GM19397 (cell line): ENCODE data around the gene EEIG2.
"Not testable (repeated sequence)": the region's sequence is repeated elsewhere in the genome, so short reads cannot be mapped to it uniquely, and the experiment has no call there.

ENCODE experiments used
- ATAC-seq: cut with Tn5 transposase; IDR thresholded peaks from one replicate; pipeline ENCODE4 v1.9.1; 2021; ENCODE audit warnings: mild to moderate bottlenecking, moderate library complexity; ENCODE audit not compliant: unreplicated experiment

The EEIG2 gene

DNA sequence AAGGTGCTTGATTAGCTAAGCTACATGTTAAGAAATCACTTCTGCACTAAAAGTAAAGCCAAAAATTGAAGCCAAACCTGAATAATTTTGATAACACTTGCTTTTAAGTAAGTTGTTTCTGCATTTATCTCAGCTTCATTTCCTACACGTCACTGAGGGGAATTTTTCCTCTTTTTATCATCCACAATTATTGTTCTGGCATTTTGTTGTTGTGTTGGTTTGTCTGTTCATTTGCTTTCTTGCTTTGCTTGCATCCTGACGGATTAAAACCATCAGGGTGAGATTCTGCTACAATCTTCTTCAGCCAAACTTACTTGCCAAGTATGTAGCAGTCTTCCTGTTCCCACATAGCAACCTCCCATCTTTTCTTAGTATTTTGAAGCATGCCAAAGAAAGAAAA lies 18.0 kb upstream of the EEIG2 start:
- no peak for ATAC-seq

DNA sequence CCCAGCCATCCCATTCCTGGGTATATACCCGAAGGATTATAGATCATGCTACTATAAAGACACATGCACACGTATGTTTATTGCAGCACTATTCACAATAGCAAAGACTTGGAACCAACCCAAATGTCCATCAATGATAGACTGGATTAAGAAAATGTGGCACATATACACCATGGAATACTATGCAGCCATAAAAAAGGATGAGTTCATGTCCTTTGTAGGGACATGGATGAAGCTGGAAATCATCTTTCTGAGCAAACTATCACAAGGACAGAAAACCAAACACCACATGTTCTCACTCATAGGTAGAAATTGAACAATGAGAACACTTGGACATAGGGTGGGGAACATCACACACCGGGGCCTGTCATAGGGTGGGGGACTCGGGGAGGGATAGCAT lies 12.4 kb upstream of the EEIG2 start:
- not testable (repeated sequence) for ATAC-seq

DNA sequence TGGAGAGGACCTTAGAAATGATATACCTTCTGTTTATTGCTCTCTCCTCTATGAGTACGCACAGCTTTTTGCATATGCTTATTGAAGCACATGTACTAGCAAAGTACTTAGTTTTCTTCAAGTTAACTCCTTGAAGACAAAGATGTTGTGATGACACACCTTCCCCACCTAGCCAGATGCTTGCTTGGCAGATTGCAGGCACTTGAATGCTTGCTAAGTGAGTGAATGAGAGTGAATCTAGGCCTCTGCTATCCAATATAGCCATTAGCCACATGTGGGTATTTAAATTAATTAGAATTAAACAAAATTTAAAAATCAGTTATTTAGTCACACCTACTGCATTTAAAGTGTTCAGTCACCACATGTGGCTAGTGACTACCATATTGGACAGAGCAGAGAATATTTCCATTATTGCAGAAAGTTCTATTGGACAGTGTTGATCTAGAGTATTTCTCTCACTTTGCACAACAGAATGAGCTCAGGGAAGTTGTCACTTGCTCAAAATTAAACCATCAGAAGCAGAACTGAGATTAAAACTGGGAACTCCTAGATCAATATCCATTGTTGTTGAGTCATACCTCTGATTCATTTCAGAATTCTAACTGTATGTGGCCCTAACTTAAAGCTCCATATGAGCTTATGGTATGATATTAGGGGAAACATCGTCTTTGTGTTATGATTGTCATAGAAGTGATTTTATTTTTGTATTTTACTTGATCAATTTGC lies 8.6 kb upstream of the EEIG2 start:
- ATAC-seq, result peak; percentile 84

DNA sequence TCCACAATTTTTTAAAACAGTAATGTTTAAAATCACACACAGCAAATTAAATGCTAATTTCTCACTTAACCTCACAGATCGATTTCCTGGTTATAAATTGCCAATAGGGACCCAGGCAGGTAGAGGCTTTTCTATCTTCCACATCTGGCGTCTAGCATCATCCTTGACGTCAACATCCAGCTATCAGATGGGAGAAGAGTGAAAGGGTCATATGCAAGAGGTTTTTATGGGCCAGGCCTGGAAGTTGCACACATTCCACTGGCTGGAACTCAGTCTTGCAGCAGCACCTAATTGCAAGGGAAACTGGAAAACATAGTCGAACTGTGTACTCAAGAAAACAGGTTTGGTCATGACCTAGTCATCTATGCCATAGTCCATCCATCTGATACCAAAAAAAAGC lies 6.0 kb upstream of the EEIG2 start:
- ATAC-seq, result no peak

DNA sequence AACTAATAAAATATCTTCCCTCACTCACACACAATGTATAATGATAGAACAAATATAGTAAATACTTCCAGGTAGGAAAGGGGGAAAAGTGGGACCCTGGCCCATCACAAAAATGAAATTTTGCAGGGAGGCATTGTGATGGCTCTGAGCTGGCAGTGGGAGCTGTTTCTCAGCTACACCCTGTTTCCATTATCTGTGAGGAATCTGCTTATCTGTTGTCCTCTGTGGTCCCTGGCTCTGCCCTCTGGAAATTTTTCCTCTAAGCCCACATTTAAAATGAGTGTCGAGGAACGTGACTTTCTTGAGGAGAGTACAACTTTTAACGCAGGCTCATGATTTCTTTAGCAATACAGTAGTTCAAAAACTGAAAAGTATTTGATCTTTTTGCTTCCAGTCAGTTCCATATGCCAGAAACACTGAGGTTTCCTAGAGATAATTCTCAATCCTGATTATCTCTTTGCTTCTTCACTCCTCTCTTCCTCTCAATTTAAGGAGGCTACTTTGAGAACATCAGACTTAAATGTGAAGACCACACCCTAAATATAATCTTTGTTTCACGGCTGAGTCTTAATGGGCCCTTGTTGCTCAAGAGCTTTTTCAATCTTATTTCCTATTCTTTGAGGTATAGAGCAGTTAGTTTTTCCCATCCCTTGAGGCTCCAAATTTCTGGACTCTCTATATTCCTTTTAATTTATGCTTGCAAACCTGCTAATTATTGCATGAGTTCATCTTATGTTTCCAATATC lies 5.0 kb upstream of the EEIG2 start:
- ATAC-seq, result no peak

DNA sequence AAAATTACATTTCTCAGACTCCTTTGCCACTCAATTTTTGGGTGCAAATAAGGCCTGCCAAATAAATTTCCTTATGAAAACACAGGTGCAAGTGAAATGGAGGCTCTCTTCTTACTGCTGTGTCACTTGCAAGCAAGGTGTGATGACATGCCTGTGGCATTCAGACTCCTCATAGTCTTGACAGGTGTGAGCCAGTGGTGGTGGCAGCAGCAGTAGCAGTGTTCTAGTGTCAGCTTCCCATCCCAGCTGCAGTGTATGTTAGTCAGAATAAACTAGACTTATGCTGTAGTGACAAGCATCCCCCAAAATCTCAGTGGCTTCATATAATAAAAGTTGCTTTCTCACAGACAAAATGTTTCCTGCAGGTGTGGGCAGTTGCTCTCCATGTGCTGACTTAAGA lies 3.8 kb upstream of the EEIG2 start:
- no peak for ATAC-seq

DNA sequence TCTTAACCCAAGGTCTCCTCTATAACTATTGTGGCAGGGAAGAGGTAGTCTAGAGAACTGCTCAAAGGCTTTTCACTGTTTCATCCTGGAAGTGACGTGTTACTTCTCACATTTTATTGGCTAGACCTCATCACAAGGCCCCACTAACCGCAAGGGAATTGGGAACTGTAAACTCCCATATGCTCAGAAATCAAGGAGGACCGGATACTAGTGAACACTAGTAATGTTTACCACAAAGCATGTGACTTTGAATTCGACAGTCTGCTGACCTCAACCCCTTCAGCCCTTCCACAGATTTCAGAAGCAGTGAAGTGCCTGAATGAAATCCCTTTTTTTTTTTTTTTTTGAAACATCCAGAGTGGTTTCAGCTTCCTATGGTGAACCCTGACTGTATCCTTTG lies 3.4 kb upstream of the EEIG2 start:
- ATAC-seq, result no peak

DNA sequence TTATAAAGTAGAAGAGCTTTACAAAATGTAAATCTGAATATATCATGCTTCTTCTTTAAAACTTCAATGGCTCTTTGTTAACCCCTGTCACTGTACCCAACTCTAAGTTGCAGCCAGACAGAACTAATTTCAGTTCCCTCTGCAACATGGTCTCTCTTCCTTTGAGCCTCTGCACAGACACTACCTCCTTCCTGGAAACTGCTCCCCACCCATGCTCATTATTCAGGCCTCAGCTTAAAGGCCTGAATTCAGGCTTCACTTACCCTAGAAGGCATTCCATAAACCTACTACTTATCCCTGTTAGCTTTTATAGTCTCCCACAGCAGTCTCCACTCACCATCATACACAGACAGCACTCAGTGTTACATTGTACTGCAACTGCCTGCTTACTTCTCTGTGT lies 2.6 kb upstream of the EEIG2 start:
- peak; percentile 12 for ATAC-seq

DNA sequence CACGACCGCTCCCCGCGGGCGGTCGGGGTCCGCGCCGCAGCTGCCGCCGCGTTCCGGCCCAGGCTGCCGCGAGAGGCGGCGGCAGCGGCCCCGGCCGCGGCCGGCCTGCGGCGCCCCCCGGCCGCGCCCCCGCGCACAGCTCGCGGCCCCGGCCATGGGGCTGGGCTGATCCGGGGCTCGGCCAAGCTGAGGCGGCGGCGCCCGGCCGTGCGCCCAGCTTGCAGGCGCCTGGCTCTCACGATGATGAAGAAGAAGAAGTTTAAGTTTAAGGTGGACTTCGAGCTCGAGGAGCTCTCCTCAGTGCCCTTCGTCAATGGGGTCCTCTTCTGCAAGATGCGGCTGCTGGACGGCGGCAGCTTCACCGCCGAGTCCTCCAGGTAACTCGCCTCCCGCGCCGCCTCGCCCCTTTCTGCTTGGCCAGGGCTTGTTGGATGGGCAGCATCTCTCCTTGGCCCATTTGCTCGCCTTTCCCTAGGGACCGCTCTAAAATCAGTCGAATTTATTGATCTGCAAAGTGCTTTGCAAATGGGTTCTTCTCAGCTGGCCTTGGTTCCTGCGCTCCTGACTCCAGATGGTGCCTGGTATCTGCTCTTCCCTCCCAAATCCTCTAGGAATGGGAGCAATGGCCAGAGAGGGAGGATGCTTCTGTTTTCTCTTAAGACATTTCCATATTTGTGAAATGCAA lies 431 bp downstream of the EEIG2 start:
- peak; percentile 49 for ATAC-seq

DNA sequence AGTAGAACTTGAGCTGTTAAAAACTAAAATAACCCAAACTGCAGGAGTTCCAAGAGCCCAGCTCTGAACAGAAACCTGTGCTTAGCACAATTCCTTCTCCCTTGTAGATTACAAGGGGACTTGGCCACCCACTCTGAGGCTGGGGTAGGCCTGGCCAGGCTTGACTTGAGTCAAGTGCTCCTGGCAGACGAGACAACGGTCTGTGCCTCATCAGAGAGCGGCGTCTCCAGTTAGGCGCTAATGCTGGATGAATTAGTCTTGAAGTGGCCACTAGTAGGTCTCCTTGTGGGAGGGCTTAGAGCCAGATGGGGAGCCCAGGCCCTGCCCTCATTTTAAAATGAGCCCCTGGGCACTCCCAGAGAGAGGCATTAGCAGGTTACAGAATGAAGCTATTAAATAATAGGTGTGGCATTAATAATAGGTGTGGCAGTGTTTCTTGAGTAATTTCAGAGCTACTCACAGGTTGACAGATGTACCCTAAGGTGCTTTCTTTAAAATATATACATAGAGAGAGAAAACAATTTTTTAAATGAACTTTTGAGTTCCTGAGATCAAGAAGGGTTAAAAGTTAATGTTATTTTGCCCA lies 1.1 kb downstream of the EEIG2 start:
- peak; percentile 15 for ATAC-seq

DNA sequence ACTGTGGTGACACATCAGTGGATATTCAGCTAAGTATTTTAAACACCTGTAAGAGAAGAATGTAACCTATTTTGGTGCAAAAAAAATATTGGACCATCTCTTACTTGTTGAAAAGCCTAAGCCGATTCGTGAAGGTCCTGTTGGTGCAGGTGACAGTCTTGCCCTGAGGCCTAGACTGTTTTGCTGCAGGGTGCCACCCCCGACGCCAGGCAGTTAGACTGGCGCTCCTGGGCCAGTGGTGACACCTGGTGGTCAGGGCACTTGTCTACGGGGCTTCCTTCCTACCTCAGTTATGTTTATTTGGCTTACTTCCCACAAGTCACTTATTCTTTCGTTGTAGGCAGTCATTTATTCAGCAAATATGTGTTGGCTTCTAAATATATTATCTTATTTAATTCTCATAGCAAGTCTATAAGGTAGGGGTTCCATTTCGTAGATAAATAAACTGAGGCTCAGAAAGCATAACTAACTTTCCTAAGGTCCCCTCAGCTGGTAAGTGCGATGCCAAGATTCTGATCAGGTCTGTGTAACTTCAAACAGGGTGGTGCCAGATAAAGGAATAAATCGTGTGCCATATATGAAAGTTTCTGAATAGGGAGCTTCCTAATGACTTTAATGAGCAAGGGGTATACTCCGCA lies 1.9 kb downstream of the EEIG2 start:
- ATAC-seq, result peak; percentile 32

DNA sequence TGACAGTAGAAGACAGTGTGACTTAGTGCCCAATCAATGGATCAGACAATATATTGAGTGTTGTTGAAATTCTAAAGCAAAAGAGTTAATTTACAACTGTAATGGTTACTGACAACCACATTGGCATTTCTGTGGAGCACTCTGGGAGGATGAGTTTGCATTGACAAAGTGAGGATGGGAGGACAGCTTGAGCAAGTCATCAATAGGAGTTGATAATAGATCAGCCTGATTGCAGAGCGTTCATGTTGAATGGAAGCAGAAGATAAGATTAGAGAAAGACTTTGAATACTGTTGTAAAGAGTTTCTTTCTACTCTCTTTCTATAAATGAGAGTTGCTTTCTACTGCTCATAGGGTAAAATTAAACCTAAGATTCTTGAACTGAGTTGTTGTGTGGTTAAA lies 3.9 kb downstream of the EEIG2 start:
- no peak for ATAC-seq

DNA sequence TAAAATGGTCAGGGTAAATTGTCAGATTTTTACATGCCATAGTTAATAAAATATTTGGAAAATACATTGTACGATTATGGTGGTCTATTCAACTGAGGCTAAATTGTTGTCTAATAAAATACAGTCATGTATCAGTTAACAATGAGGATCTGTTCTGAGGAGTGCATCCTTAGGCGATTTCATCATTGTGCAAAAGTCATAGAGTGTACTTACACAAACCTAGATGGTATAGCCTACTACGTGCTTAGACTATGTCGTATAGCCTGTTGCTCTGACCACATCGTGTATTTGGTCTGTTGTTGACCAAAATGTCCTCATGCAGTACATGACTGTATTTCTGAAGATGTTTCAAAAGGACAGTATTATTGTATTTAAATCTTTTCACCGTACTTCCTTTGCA lies 5.2 kb downstream of the EEIG2 start:
- ATAC-seq, result no peak

DNA sequence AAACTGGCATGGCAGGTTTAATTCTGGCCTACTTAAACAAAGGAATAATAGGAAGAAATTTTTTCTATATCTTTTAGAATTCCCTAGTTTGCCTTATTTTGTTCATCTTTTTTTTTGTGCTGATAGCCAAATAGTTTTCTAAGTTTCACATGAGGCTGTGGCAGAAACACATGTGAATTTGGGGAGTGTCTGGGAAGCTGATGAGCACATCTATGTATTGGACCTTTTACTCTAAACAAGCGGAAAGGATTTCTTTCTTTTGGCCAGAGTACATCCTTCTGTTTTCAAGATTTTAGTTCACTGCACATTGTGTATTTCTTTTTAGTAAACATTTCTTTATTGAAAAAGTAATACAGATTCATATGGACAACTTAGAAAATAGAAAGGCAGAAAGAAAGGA lies 5.6 kb downstream of the EEIG2 start:
- no peak for ATAC-seq

DNA sequence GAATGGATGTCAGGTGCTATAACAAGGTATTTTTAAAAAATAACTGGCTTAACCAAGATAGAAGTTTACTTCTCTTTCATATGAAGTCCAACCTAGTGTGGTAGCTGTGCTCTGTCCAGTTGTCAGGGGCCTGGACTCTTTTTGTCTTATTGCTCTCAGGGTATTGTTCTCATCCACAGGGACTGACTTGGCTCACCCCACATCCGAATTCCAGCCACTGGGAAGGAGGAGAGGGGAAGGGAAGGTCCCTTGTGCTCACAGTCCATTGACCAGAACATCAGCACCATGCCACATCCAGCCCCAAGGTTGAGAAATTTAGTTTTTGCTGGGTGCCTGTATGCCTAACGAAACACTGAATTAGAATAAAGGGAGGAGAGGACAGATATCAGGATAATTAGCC lies 8.7 kb downstream of the EEIG2 start:
- no peak for ATAC-seq

DNA sequence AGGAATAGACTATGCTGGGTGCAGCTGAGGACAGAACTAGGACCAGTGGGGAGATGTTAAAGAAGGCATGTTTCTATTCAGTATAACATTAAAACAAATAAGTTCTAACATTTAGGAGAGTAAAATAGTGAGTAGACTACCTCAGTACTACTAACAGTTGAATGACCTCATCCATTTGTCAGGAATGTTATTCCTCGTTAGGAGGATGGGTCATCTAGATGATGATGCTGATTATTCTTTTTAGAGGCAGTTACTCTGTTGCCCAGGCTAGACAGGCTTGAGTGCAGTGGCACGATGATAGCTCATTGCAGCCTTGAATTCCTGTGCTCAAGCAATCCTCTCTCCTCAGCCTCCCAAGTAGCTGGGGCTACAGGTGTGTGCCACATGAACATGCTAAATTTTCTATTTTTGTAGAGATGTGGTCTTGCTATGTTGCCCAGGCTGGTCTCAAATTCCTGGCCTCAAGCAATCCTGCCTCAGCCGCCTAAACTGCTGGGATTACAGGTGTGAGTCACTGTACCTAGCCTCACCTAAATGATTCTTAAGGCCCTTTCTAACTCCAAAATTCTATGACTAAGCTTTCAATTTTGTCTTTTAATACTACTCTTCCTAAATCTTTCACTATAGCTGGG lies 9.3 kb downstream of the EEIG2 start:
- no peak for ATAC-seq

DNA sequence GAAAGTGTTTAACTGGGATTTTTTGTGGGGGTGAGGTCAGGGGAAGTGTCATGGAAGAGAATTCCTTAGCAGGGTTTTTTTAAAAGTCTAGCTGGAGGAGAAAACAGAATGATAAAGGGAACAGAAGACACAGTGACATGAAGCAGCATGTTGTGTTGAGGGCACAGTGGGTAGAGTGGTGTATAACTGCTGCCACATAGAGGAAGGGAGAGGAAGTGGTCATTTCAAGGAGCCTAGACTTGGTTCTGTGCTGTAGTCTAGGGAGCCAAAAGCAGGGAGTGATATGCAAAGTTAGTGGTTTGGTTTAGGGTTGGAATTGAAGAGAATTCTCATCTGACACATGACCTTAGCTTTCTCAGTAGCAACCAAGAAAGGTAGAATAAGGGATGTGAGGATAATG lies 10.2 kb downstream of the EEIG2 start:
- peak; percentile 92 for ATAC-seq

DNA sequence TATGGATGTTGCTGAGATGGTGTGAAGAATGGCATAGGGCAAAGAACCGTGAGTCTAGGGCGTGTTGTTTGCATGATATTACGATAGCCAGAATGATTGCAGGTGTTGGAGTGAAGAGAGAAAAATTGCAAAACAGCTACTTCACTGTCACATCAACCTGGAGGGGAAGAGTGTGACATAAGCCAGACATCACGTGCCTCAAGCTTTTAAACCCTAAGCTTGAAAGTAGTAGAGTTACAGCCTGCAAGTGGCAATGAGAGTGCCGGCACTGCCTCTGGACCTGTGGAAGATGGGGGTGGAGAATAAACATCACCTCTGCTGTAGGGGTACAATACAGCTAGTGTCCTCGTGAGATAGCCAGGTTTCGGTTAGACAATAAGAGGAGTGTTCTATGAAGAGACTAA lies 11.1 kb downstream of the EEIG2 start:
- ATAC-seq, result no peak

DNA sequence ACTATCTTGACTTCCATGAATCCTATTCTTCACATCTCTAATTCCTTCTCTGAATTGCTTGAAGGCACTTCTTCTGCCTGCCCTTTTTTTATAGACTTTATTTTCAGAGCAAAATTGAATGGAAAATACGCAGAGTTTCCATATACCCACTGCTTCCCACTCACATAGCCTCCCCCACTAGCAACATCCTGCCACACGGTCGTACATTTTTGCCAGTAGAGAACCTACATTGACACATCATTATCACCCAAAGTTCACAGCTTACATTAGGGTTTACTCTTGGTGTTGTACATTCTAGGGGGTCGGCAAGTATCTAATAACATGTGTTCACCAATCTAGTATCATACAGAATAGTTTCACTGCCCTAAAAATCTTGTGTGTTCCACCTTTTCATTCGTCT lies 12.3 kb downstream of the EEIG2 start:
- ATAC-seq, result no peak

DNA sequence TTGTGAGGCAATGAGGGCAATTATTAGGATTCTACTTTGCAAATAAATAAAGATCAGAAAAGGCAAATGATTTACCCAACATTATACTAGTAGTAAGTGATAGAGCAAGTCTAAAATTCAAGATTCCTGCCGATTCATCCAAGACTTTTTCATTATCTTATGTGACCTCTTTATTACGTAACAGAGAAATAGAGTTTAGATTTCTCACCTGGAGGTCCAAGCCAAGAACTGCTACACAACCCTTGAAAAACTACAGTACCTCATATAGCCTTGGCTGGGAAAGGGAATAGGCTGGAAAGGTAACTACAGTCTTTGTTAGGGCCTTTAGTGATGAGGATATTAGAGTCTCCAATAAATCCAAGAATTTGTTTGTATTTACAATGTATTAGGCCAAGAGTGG lies 13.3 kb downstream of the EEIG2 start:
- ATAC-seq, result no peak

DNA sequence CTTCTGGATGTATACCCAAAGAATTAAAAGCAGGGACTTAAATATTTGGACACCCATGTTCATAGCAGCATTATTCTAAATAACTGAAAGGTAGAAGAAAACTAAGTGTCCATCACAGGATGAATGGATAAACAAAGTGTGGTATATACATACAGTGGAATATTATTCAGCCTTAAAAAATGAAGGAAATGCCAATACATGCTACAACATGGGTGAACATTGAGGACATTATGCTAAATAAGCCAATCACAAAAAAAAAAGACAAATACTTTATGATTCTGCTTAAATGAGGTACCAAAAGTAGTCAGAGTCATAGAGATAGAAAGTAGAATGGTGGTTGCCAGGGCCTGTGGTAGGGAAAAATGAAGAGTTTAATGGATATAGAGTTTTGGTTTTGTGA lies 14.1 kb downstream of the EEIG2 start:
- ATAC-seq, result no peak
